HepG2 (cell line): ENCODE results near the gene KMT2A. TPM values are rescaled to one million over a fixed set of nuclear protein-coding genes. Genes with fewer than 3 reads are reported as not detected.
A peak's percentile ranks its signal among the peaks of the same experiment; 100 is the strongest.

Experiments used
- AKAP8 ChIP-seq: sonication (generic); formaldehyde crosslinking; IDR thresholded peaks from 2 replicates; pipeline ENCODE4 v1.5.1; 2020; ENCODE audit warnings: mild to moderate bottlenecking, missing genetic modification reagents
- ARNTL ChIP-seq: sonication (generic); formaldehyde crosslinking; IDR thresholded peaks from 2 replicates; pipeline ENCODE4 v1.4.0; 2020; ENCODE audit warnings: mild to moderate bottlenecking, missing genetic modification reagents
- ATF4 ChIP-seq, 2 experiments: fragments of 450-650 bp in 1 of 2; sonication (generic) in 1 of 2; formaldehyde crosslinking; IDR thresholded peaks; 2 replicates each; pipeline versions ENCODE4 v1.5.0 to v1.8.0; 2020 to 2022; ENCODE audit warnings: mild to moderate bottlenecking in 1 of 2, missing genetic modification reagents in 1 of 2
- HOXA5 ChIP-seq: sonication (generic); formaldehyde crosslinking; IDR thresholded peaks from 2 replicates; pipeline ENCODE4 v1.4.0; 2020; ENCODE audit warnings: missing genetic modification reagents
- IRF9 ChIP-seq: sonication (generic); formaldehyde crosslinking; IDR thresholded peaks from 2 replicates; pipeline ENCODE4 v1.8.0; 2022; ENCODE audit warnings: missing genetic modification reagents, mild to moderate bottlenecking, borderline replicate concordance
- KLF12 ChIP-seq: sonication (generic); formaldehyde crosslinking; IDR thresholded peaks from 2 replicates; pipeline ENCODE4 v1.4.0; 2020; ENCODE audit warnings: missing genetic modification reagents, borderline replicate concordance
- MAZ ChIP-seq, 2 experiments: sonication (generic) in 1 of 2; formaldehyde crosslinking in 1 of 2; IDR thresholded peaks; 2 replicates each; pipeline versions ENCODE4 v1.5.0 to v1.6.1; 2012 to 2020; ENCODE audit warnings: low read depth in 2 of 2, mild to moderate bottlenecking in 2 of 2, borderline replicate concordance in 1 of 2, improper control_type of control experiment in 1 of 2, low read length in 1 of 2, missing genetic modification reagents in 1 of 2, moderate library complexity in 1 of 2
- NFIC ChIP-seq: IDR thresholded peaks from 2 replicates; pipeline ENCODE4 v1.6.1; 2012; ENCODE audit warnings: mild to moderate bottlenecking, low read length, inconsistent platforms
- PCBP1 ChIP-seq: fragments of 200-400 bp; formaldehyde crosslinking; IDR thresholded peaks from 2 replicates; pipeline ENCODE4 v1.6.1; 2017; ENCODE audit warnings: mild to moderate bottlenecking, low read depth, low read length, borderline replicate concordance
- RARA ChIP-seq: IDR thresholded peaks from 2 replicates; pipeline ENCODE4 v1.6.1; 2016; ENCODE audit warnings: missing genetic modification reagents, missing compliant biosample characterization
- SMAD3 ChIP-seq: sonication (generic); formaldehyde crosslinking; IDR thresholded peaks from 2 replicates; pipeline ENCODE4 v1.4.0; 2020; ENCODE audit warnings: missing genetic modification reagents
- SNRNP70 ChIP-seq: fragments of 200-400 bp; formaldehyde crosslinking; IDR thresholded peaks from 2 replicates; pipeline ENCODE4 v1.6.1; 2017; ENCODE audit warnings: mild to moderate bottlenecking, low read depth, low read length, moderate library complexity
- SP5 ChIP-seq: IDR thresholded peaks from 2 replicates; pipeline ENCODE4 v1.6.1; 2016; ENCODE audit warnings: low read depth, borderline replicate concordance
- TAF15 ChIP-seq: fragments of 200-400 bp; formaldehyde crosslinking; IDR thresholded peaks from one replicate; pipeline ENCODE4 v1.6.1; 2018; ENCODE audit warnings: mild to moderate bottlenecking, low read depth, low read length; ENCODE audit not compliant: poor library complexity, severe bottlenecking
- THAP7 ChIP-seq: sonication (generic); formaldehyde crosslinking; IDR thresholded peaks from 2 replicates; pipeline ENCODE4 v1.8.1; 2023; ENCODE audit warnings: mild to moderate bottlenecking, missing genetic modification reagents
- ZNF263 ChIP-seq: sonication (generic); formaldehyde crosslinking; IDR thresholded peaks from 2 replicates; pipeline ENCODE4 v1.4.0; 2020; ENCODE audit warnings: missing genetic modification reagents
- ZNF512B ChIP-seq: sonication (generic); formaldehyde crosslinking; IDR thresholded peaks from 2 replicates; pipeline ENCODE4 v1.5.1; 2020; ENCODE audit warnings: missing genetic modification reagents, mild to moderate bottlenecking, borderline replicate concordance
- ZNF577 ChIP-seq: sonication (generic); formaldehyde crosslinking; IDR thresholded peaks from 2 replicates; pipeline ENCODE4 v1.4.0; 2020; ENCODE audit warnings: mild to moderate bottlenecking, low read depth, missing genetic modification reagents, borderline replicate concordance
- ZNF777 ChIP-seq: sonication (generic); formaldehyde crosslinking; IDR thresholded peaks from 2 replicates; pipeline ENCODE4 v1.4.0; 2020; ENCODE audit warnings: missing genetic modification reagents
- polyA plus RNA-seq, 8 experiments: library from polyadenylated mRNA; depleted of rRNA in 3 of 8; stranded (reverse) in 7 of 8; unstranded in 1 of 8; fragments of >200 nt; fragmentation: Illumina TruSeq in 4 of 8; extraction: Trizol in 4 of 8; gene quantifications; 2 replicates each; pipeline versions ENCODE4 v1.2.1 to v1.2.3, GENCODE V29; 2011 to 2016; ENCODE audit warnings: low read depth in 4 of 8, missing spikeins in 1 of 8, mixed read lengths in 1 of 8; ENCODE audit not compliant: insufficient read depth in 1 of 8
- total RNA-seq, 5 experiments: library from RNA; depleted of rRNA; stranded (reverse); fragments of >200 nt; fragmentation: Illumina TruSeq; extraction: Trizol; gene quantifications; 2 replicates each; pipeline ENCODE4 v1.2.3, GENCODE V29; 2016; ENCODE audit warnings: low read depth in 1 of 5
- TF ChIP-seq, protein P1 (sequence below): sonication (generic); formaldehyde crosslinking; IDR thresholded peaks from 2 replicates; pipeline ENCODE4 v1.8.1; 2023; ENCODE audit warnings: missing genetic modification reagents, mild to moderate bottlenecking, borderline replicate concordance

The KMT2A gene
- total and polyA plus RNA-seq, 2 of the 13 experiments (the other 11 are each of a cell fraction or from before 2014, with no cell fraction given) = 12.4 to 20.0 TPM

DNA sequence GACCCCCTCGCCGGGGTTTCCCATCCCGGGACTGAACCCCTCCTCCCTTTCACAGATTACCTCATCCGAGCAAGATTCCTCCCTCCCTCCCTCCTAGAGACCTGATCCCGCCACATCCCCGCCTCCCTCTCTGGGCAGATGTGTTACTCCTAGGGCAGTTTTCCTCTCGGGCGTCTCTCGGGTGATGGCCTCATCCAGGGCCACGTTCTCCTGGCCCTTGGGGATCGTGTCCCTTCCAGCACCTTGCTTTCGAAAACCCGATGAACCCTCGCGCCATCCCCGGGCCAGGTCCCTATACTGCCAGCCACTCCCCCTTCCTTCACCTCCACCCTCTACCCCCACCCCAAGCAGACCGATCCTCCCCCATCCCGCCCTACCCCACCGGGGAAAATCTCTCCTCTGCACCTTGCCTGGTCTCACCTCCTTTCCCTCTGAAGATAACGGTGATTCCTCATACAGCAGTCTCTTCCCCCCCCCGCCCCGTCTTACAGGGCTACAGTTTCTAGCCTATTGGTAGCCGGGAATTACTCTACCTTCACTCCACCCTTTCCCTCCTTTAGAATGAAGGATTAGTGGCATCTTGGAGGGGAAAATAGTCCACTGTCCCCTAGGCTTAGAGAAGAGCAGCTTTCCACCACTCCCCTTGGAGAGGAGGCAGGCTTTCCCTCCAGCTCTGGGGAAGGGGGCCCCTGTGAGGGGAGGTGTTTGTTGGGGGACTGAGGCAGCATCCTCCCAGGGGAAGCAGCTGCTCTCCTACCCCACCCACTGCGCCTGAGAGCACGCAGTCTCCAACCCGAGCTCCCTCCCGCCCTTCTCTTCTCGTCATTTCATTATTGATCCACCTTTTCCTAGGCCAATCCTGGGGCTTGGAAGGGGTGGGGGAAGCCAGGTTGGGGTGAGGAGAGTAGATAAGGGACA, 1.2 kb downstream of the KMT2A start (continued):
- TF ChIP-seq ARNTL (CRISPR knock-in tag) (no peak), MAZ (IDR thresholded peaks at IDR 0.05; ENCODE audit: borderline replicate concordance, low read depth, low read length) (no peak), MAZ (CRISPR knock-in tag; IDR thresholded peaks at IDR 0.05; ENCODE audit: low read depth) (no peak), ZNF577 (CRISPR knock-in tag) (no peak), NFIC (no peak), ZNF777 (no peak), SP5 (0 out of 2 replicates have a peak, but pooled peaks have one; percentile 18), IRF9 (no peak), SMAD3 (no peak), HOXA5 (CRISPR knock-in tag) (no peak), PCBP1 (0 out of 2 replicates have a peak, but pooled peaks have one; percentile 40), TAF15 (no peak), ZNF263 (CRISPR knock-in tag) (no peak), ZNF512B (CRISPR knock-in tag) (no peak), THAP7 (CRISPR knock-in tag) (no peak), SNRNP70 (no peak), AKAP8 (CRISPR knock-in tag) (no peak), ATF4 (CRISPR knock-in tag; IDR thresholded peaks at IDR 0.05) (no peak), RARA (CRISPR knock-in tag) (no peak), KLF12 (CRISPR knock-in tag) (no peak)
- TF ChIP-seq, protein P1, sequence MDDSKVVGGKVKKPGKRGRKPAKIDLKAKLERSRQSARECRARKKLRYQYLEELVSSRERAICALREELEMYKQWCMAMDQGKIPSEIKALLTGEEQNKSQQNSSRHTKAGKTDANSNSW (CRISPR knock-in tag) = no peak
- TF ChIP-seq, all 625 proteins: peak for 26
